Hippocampal formation (tissue), 2 donors: ENCODE measurements around the gene GJB3.
"Not testable (repeated sequence)": the region's sequence is repeated elsewhere in the genome, so short reads cannot be mapped to it uniquely, and the experiment has no call there.

Source experiments
- DNase-seq, 2 donors: peaks; one replicate each; lab custom pipeline; 2025; lab: John Stamatoyannopoulos, UW

The GJB3 gene

DNA sequence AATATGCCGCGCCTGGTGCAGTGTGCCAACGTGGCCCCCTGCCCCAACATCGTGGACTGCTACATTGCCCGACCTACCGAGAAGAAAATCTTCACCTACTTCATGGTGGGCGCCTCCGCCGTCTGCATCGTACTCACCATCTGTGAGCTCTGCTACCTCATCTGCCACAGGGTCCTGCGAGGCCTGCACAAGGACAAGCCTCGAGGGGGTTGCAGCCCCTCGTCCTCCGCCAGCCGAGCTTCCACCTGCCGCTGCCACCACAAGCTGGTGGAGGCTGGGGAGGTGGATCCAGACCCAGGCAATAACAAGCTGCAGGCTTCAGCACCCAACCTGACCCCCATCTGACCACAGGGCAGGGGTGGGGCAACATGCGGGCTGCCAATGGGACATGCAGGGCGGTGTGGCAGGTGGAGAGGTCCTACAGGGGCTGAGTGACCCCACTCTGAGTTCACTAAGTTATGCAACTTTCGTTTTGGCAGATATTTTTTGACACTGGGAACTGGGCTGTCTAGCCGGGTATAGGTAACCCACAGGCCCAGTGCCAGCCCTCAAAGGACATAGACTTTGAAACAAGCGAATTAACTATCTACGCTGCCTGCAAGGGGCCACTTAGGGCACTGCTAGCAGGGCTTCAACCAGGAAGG, 4.3 kb downstream of the GJB3 start:
- DNase-seq = no peak

- DNase-seq = no peak
Measured at GRCh38 chr1:34785875-34786470, 5.0 kb downstream of the GJB3 start.

DNA sequence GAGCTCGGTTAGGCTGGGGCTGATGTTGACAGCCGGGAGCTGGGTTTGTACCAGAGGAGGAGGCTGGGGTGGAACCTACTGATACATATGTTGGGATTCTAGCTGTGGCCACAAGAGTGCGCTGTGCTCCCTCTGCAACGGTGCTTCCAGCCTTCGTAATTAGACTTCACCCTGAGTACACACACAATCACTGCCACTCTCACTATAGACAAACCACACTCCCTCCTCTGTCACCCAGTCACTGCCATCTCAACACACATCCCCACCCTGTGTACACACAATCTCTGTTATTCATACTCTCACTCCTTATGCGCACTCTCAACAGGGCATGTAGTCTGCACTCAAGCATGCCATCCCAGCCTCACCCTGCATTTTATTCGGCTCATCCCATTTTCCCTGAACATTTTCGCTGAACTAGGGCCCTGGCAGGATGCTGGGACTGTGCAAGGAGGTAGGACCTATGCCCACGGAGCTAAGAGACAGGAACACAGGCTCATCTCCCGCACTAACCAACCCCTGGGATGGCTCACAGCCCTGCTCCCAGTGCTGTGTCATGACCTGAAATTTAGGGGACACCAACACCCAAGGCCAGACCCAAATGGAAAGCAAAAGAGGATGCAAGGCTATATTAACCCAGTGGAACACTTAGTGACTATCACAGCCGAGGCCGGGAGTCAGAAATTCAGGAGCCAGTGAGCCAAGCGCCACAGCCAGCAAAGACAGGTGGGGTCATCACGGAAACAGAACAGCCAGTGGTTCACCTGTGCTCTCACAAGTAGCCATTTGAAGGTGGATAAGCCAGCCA, 5.7 kb downstream of the GJB3 start:
- peak; percentile 66 to 76 for DNase-seq

GRCh38 chr1:34787461-34788420, 6.7 kb downstream of the GJB3 start:
- no peak for DNase-seq

- DNase-seq = no peak
Measured at GRCh38 chr1:34790985-34791384, 10.0 kb downstream of the GJB3 start.

DNA sequence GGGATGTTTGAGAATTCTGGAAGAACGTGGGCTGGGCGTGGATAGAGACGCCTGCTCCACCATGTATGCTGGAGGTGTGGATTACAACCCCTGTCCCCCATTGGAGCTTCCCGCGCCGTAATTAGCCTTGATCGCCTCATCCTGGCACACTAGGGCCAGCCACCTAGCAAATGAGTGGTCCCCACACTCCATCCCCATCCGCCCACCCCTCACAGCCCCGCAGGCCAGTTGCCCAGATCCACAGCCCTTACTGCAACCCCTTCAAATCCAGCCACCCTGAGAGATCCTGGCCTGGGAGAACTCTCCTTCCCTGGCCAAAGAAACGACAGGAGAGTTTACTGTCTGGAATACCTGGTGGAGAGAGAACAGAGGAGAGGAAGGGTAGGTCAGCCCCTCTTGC, 11.4 kb downstream of the GJB3 start:
- DNase-seq = no peak

- DNase-seq = no peak
Measured at GRCh38 chr1:34792868-34793727, 12.1 kb downstream of the GJB3 start, which contains the start of gene GJA4. Gene GJA4, plus strand, starts transcription at chr1:34792999. Its CDS starts 1,215 bp downstream, at chr1:34794214.

DNA sequence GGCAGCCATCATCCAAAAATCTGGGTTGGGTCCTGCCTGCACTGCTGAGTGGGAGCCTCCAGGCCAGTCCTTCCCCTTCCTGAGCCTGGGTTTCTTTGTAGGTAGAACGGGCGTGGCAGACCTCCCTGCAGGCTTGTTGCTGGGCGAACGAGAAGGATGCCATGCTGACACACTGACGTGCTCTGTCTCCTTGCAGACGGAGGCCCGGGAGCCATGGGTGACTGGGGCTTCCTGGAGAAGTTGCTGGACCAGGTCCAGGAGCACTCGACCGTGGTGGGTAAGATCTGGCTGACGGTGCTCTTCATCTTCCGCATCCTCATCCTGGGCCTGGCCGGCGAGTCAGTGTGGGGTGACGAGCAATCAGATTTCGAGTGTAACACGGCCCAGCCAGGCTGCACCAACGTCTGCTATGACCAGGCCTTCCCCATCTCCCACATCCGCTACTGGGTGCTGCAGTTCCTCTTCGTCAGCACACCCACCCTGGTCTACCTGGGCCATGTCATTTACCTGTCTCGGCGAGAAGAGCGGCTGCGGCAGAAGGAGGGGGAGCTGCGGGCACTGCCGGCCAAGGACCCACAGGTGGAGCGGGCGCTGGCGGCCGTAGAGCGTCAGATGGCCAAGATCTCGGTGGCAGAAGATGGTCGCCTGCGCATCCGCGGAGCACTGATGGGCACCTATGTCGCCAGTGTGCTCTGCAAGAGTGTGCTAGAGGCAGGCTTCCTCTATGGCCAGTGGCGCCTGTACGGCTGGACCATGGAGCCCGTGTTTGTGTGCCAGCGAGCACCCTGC, 13.2 kb downstream of the GJB3 start:
- DNase-seq = no peak

- no peak for DNase-seq
Measured at GRCh38 chr1:34794790-34795180, 13.8 kb downstream of the GJB3 start.

DNA sequence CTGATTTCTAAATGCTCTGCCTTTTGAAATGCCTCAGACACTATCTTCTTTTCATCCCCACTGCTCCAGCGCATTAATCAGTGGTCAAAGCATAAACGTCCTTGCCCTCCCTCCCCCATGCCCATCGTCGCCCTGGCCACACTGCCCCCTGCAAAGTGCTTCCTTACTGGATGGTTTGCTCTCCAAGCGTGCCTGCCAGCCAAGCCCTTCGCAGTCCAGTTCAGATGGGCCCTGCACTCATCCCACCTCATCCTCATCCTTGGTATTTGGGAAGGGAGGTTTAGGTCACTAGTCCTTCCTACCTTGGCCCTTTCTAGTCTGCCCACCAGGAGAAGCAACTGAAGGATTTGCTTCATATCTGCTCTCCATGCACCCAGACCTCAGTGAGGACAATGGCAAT, 14.9 kb downstream of the GJB3 start:
- no peak for DNase-seq

- no peak for DNase-seq
Measured at GRCh38 chr1:34796990-34797389, 16.0 kb downstream of the GJB3 start.

DNA sequence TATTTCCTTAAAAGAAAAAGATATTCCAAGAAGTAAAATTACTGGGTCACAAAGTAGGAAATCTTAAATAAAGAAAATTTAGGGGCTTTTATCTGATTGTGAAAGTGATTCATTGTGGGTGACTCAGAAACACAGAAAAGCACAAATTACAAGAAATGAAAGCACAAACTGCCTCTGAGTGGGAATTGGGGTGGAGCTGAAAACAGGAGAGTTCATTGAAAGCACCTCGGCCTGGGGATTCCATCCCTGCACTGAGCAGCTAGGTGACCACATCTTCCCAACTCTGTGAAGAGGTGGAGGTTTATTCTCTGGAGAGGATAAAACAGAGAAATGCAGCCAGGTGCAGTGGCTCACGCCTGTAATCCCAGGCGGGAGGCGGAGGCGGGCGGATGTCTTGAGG, 19.2 kb downstream of the GJB3 start:
- no peak for DNase-seq

GRCh38 chr1:34803770-34804169, 22.8 kb downstream of the GJB3 start:
- no peak for DNase-seq

DNA sequence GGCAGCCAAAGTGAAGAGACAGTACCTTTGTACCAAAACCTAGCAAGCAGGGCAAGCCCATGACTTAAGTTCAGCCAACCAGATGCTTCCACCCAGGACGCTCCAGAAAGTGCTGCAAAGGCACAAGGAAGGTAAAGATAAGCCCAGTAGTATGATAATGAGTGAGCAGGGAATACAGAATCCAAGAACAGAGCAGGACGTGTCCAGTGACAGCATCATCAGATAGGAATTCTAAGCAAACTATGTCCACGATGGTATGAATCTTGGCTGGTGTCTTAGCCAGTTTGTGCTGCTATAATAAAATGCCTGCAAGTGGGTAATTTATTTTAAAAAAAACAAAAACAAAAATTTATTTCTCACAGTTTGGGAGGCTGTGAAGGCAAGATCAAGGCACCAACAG, 25.4 kb downstream of the GJB3 start:
- DNase-seq = no peak

- no peak for DNase-seq
Measured at GRCh38 chr1:34808051-34808810, 27.2 kb downstream of the GJB3 start.

DNA sequence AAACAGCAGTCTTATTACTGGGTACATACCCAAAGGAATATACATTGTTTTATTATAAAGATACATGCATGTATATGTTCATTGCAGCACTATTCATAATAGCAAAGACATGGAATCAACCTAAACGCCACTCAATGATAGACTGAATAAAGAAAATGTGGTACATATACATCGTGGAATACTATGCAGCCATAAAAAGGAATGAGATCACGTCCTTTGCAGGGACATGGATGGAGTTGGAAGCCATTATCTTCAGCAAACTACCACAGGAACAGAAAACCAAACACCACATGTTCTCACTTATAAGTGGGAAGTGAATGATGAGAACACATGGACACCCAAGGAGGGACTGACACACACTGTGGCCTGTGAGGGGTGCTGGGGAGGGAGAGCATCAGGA, 29.8 kb downstream of the GJB3 start:
- not testable (repeated sequence) for DNase-seq

DNA sequence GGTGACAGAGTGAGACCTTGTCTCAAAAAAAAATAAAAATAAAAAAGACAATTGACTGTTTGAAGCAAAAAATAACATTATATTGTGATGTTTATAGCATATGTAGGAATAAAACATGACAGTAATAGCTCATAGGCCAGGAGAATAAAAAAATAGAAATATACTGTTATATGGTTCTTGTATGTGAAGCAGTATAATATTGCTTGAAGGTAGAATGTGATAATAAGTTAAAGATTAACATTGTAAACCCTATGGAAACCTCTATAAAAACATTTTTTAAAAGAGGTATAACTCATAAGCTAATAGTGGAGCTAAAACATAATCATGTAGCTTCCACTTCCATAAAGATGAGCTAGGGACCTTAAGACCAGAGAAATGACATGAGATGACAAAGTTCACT, 35.3 kb downstream of the GJB3 start:
- no peak for DNase-seq

DNA sequence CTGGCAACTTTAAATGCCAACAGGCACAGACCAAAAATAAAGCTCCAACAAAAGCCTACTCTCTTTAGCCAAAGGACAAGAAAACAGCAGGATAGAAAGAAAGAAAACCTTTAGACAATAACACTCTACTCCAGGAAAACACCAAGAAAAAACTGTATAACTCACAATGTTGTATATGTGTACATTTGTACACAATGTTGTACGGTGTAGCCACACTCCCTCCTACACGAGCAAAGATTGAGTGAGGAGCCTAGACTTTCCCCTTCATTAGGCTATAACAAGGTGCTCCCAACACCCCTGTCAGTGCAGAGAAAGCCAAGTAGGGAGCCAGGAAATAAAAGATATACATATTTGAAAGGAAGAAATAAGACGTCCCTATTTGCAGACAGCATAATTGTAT, 35.8 kb downstream of the GJB3 start:
- no peak for DNase-seq

DNA sequence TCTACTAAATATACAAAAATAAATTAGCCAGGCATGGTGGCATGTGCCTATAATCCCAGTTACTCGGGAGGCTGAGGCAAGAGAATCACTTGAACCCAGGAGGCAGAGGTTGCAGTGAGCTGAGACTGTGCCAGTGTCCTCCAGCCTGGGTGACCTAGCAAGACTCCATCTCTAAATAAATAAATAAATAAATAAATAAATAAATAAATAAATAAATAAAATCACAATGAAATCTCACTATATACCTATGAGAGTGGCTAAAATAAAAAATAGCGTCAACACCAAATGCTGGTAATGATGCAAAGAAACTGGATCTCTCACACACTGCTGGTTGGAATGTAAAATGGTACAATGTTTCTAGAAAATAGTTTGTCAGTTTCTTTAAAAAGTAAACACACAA, 37.8 kb downstream of the GJB3 start:
- not testable (repeated sequence) for DNase-seq
